CD14-positive monocyte (primary cell): ENCODE data around the gene PTGR1. TPM values are rescaled to one million over a fixed set of nuclear protein-coding genes. Genes with fewer than 3 reads are reported as not detected.

Source experiments
- DNase-seq, 3 donors: peaks; one replicate each; pipeline ENCODE4 v3.0.0-alpha.2; 2011 to 2022
- H2AFZ ChIP-seq: 2 replicates; pipeline ENCODE4 v1.6.0; 2012; ENCODE audit warnings: mild to moderate bottlenecking, low read depth, low read length, inconsistent platforms; ENCODE audit not compliant: insufficient read depth, poor library complexity, severe bottlenecking
- H3K27ac ChIP-seq, 2 donors: 1 replicate in 1 of 2; 2 replicates in 1 of 2; pipeline ENCODE4 v1.5.1; 2012 to 2013; ENCODE audit warnings: low read length in 2 of 2, control low read depth in 1 of 2, inconsistent platforms in 1 of 2, low read depth in 1 of 2, mild to moderate bottlenecking in 1 of 2
- H3K27me3 ChIP-seq, 2 donors: one replicate each; pipeline versions ENCODE4 v1.6.0 to v1.6.1; 2011 to 2013; ENCODE audit warnings: low read length in 2 of 2; ENCODE audit not compliant: control insufficient read depth in 2 of 2, insufficient read depth in 2 of 2
- H3K36me3 ChIP-seq, 2 donors: replicated peaks in 1 of 2; 1 replicate in 1 of 2; 2 replicates in 1 of 2; pipeline versions ENCODE4 v1.5.1 to v1.6.1; 2012 to 2013; ENCODE audit warnings: low read length in 2 of 2, control low read depth in 1 of 2, inconsistent platforms in 1 of 2, mild to moderate bottlenecking in 1 of 2; ENCODE audit not compliant: insufficient read depth in 2 of 2, control insufficient read depth in 1 of 2
- H3K4me1 ChIP-seq, 2 donors: 1 replicate in 1 of 2; 2 replicates in 1 of 2; pipeline versions ENCODE4 v1.5.1 to v1.6.1; 2012 to 2013; ENCODE audit warnings: low read length in 2 of 2, control low read depth in 1 of 2, inconsistent platforms in 1 of 2, mild to moderate bottlenecking in 1 of 2, moderate library complexity in 1 of 2; ENCODE audit not compliant: insufficient read depth in 2 of 2, control insufficient read depth in 1 of 2
- H3K4me2 ChIP-seq: replicated peaks from 2 replicates; pipeline ENCODE3; 2012; ENCODE audit warnings: low read length, moderate library complexity, mild to moderate bottlenecking; ENCODE audit not compliant: poor library complexity, severe bottlenecking; ENCODE audit errors: extremely low read depth
- H3K4me3 ChIP-seq, 3 experiments: fragments of 200-600 bp in 1 of 3; sonication (generic) in 1 of 3; replicated peaks in 1 of 3; 1 replicate in 2 of 3; 2 replicates in 1 of 3; pipeline ENCODE4 v1.5.1; 2011 to 2013; ENCODE audit warnings: low read length in 3 of 3, mild to moderate bottlenecking in 3 of 3, control low read depth in 2 of 3, low read depth in 2 of 3, inconsistent platforms in 1 of 3, moderate library complexity in 1 of 3
- H3K79me2 ChIP-seq: 2 replicates; pipeline ENCODE4 v1.6.0; 2012; ENCODE audit warnings: mild to moderate bottlenecking, control low read depth, inconsistent platforms, low read length, moderate library complexity; ENCODE audit not compliant: insufficient read depth
- H3K9ac ChIP-seq: 2 replicates; pipeline ENCODE4 v1.6.0; 2017; ENCODE audit warnings: low read length, mild to moderate bottlenecking; ENCODE audit not compliant: insufficient read depth, poor library complexity, severe bottlenecking
- H3K9me3 ChIP-seq, 2 donors: replicated peaks in 1 of 2; 1 replicate in 1 of 2; 2 replicates in 1 of 2; pipeline versions ENCODE4 v1.5.1 to v1.6.1; 2012 to 2013; ENCODE audit warnings: low read length in 2 of 2, control low read depth in 1 of 2; ENCODE audit not compliant: control insufficient read depth in 1 of 2, insufficient read depth in 1 of 2
- H4K20me1 ChIP-seq: 2 replicates; pipeline ENCODE4 v1.6.0; 2012; ENCODE audit warnings: mild to moderate bottlenecking, low read length, control low read depth, moderate library complexity; ENCODE audit not compliant: insufficient read depth
- H3K27ac Mint-ChIP-seq, 7 donors: one replicate each; pipeline ENCODE4 v1.8.0; 2020; ENCODE audit warnings: mild to moderate bottlenecking in 7 of 7, mixed read lengths in 7 of 7, moderate library complexity in 6 of 7, inconsistent platforms in 2 of 7
- H3K27me3 Mint-ChIP-seq, 3 donors: one replicate each; pipeline ENCODE4 v1.8.0; 2021 to 2022; ENCODE audit warnings: low read depth in 3 of 3, mild to moderate bottlenecking in 3 of 3, mixed read lengths in 3 of 3, moderate library complexity in 3 of 3, inconsistent platforms in 1 of 3
- H3K36me3 Mint-ChIP-seq, 2 donors: one replicate each; pipeline ENCODE4 v1.8.0; 2020; ENCODE audit warnings: mixed read lengths in 2 of 2, inconsistent platforms in 1 of 2, mild to moderate bottlenecking in 1 of 2
- H3K4me1 Mint-ChIP-seq: one replicate; pipeline ENCODE4 v1.8.0; 2020; ENCODE audit warnings: mild to moderate bottlenecking, mixed read lengths
- H3K4me3 Mint-ChIP-seq, 2 donors: one replicate each; pipeline ENCODE4 v1.8.0; 2020; ENCODE audit warnings: mild to moderate bottlenecking in 2 of 2, mixed read lengths in 2 of 2, moderate library complexity in 1 of 2
- H3K9me3 Mint-ChIP-seq, 7 donors: one replicate each; pipeline ENCODE4 v1.8.0; 2020 to 2022; ENCODE audit warnings: mixed read lengths in 7 of 7, mild to moderate bottlenecking in 6 of 7, moderate library complexity in 6 of 7, inconsistent platforms in 2 of 7
- CTCF ChIP-seq: fragments of 200-600 bp; IDR thresholded peaks from one replicate; pipeline ENCODE4 v1.8.0; 2022; ENCODE audit warnings: antibody characterized with exemption, mild to moderate bottlenecking
- whole genome bisulfite sequencing: methylation state at CpG from one replicate; pipeline ENCODE4 v1.1.5; 2013; ENCODE audit warnings: missing lambda C conversion rate; ENCODE audit not compliant: insufficient coverage; 5-methylcytosine and 5-hydroxymethylcytosine counted together
- intact Hi-C, 2 donors: fragments of 100-400 bp; cut with micrococcal nuclease; formaldehyde crosslinking; loops; one replicate each; pipeline versions ENCODE4 v1.15.0 to v1.15.1; 2023
- polyA plus RNA-seq, 3 donors: library from polyadenylated mRNA; depleted of rRNA in 1 of 3; unstranded in 2 of 3; stranded (reverse) in 1 of 3; fragments of 300-500 nt in 2 of 3; fragments of >200 nt in 1 of 3; fragmentation: Illumina TruSeq in 2 of 3; gene quantifications; 1 replicate in 2 of 3; 2 replicates in 1 of 3; pipeline ENCODE4 v1.2.3, GENCODE V29; 2012 to 2021

Gene PTGR1
- polyA plus RNA-seq, 3 donors, result 0.41 to 1.1 (median 0.68) TPM

GRCh38 chr9:111633389-111633736 is 33.9 kb upstream of the PTGR1 start:
- Histone ChIP-seq H3K4me3 (no peak overlapping the region), H3K4me2 (no peak overlapping the region), H3K79me2 (peaks cover 66% of the 10 kb centered on the region), H3K27ac (no peak overlapping the region), H3K9ac (no peak overlapping the region), H3K9me3 (no peaks in the 10 kb centered on the region), H2AFZ (no peak overlapping the region), H3K4me1 (peaks cover 21 to 23% of the 10 kb centered on the region in 2 donors), H3K27me3 (no peaks in the 10 kb centered on the region), H4K20me1 (peaks cover 27% of the 10 kb centered on the region), H3K36me3 (no peaks in the 10 kb centered on the region)
- 83% methylated on average over 1 of the region's 1 CpG for WGBS
- H3K36me3 Mint-ChIP-seq, result peaks cover 5 to 6% of the 10 kb centered on the region in 2 donors
- H3K27ac Mint-ChIP-seq, result peak overlapping the region in 3 of 7 donors; percentile 7 to 21 (median 10)
- TF ChIP-seq CTCF, result no peak
- H3K9me3 Mint-ChIP-seq, result no peaks in the 10 kb centered on the region
- H3K4me1 Mint-ChIP-seq, result peaks cover 42% of the 10 kb centered on the region
- peaks cover 0 to 2% (median 0%) of the 10 kb centered on the region in 3 donors for H3K27me3 Mint-ChIP-seq
- intact Hi-C loops, result loop anchor here in 1 of 2 donors (5.0 kb wide), 1 partner anchor 151 kb away; the partner anchor contains the start of gene ECPAS
- no peak for DNase-seq
- H3K4me3 Mint-ChIP-seq, result no peak overlapping the region

GRCh38 chr9:111632695-111633388 is 33.4 kb upstream of the PTGR1 start:
- no peak overlapping the region for H2AFZ ChIP-seq
- peaks cover 61% of the 10 kb centered on the region for H3K79me2 ChIP-seq
- Mint-ChIP-seq H3K4me3 (no peak overlapping the region), H3K27ac (peak overlapping the region in 2 of 7 donors; percentile 10 to 16), H3K9me3 (no peaks in the 10 kb centered on the region), H3K36me3 (peaks cover 5 to 6% of the 10 kb centered on the region in 2 donors), H3K4me1 (peaks cover 42% of the 10 kb centered on the region), H3K27me3 (peaks cover 0 to 2% (median 0%) of the 10 kb centered on the region in 3 donors)
- DNase-seq, result no peak
- H3K36me3 ChIP-seq, result no peaks in the 10 kb centered on the region
- no peak overlapping the region for H3K27ac ChIP-seq
- H3K4me3 ChIP-seq, result peak overlapping the region in 1 of 3 experiments; percentile 92
- 76% methylated on average over 3 of the region's 7 CpGs for WGBS
- no peak overlapping the region for H3K9ac ChIP-seq
- peaks cover 21 to 23% of the 10 kb centered on the region in 2 donors for H3K4me1 ChIP-seq
- intact Hi-C loops, result loop anchor here in 1 of 2 donors (5.0 kb wide), 1 partner anchor 151 kb away; the partner anchor contains the start of gene ECPAS
- no peak for TF ChIP-seq CTCF
- no peak overlapping the region for H3K4me2 ChIP-seq
- no peaks in the 10 kb centered on the region for H3K9me3 ChIP-seq
- no peaks in the 10 kb centered on the region for H3K27me3 ChIP-seq
- peaks cover 26% of the 10 kb centered on the region for H4K20me1 ChIP-seq
